Measurements from ENCODE around the gene SDC4.

Gene SDC4, protein sequence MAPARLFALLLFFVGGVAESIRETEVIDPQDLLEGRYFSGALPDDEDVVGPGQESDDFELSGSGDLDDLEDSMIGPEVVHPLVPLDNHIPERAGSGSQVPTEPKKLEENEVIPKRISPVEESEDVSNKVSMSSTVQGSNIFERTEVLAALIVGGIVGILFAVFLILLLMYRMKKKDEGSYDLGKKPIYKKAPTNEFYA

DNA sequence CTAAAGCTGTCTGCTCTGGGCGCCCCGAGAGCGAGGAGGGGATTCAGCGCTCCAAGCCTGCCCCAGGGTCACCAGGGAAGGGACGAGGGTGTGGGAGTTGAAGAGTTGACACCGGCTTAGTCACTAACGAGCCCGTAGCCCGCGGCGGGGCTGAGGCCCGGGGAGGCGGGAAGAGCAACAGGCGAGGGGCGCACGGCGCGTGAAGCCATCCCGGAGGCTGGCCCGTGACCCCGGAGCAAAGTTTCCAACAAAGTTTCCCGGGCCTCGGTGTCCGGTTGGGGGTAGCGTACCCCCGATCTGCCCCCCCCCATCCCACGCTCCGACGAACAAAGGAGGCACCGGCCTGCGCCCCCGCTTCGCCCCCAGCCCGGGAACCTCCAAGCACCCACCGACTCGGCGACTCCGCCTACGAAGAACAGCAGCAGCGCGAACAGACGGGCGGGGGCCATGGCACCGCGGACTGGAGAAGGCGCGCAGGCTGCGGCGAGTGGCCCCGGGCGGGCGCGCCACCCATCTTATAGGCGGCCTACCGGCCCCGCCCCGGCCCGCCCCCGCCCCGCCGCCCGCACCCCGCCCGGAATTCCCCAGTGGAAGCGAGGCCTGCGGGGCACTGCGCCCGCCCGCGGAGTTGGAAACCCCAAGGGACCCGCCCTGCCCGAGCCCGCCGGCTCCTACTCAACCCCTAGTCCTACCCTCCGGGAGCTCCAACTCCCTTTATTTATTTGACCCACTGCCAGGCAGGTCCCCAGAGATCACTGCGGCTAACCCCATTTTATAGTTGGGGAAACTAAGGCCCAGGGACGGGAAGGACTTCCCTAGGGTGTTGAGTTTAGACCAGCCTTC lies at the start of gene SDC4:
SDC4 (minus strand) TSS at position 489 of the 843 bp plus-strand sequence; CDS start at position 449, 40 bp downstream.
- no peak for DNase-seq

DNA sequence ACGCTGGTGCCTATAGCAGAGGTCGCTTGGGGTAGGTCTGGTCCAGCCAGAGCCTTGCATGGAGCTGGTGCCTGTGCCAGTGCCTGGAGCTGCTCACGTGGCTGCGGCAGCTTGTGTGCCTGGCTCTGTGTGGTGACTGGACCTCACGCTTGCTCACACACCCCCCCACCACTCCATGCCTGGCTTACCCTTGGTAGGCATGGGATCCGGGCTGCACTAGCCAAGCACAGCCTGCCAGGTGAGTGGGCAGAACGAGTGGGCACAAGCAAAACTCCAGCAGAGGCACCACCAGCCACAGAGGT lies 46.8 kb upstream of the SDC4 start:
- no peak for DNase-seq

DNA sequence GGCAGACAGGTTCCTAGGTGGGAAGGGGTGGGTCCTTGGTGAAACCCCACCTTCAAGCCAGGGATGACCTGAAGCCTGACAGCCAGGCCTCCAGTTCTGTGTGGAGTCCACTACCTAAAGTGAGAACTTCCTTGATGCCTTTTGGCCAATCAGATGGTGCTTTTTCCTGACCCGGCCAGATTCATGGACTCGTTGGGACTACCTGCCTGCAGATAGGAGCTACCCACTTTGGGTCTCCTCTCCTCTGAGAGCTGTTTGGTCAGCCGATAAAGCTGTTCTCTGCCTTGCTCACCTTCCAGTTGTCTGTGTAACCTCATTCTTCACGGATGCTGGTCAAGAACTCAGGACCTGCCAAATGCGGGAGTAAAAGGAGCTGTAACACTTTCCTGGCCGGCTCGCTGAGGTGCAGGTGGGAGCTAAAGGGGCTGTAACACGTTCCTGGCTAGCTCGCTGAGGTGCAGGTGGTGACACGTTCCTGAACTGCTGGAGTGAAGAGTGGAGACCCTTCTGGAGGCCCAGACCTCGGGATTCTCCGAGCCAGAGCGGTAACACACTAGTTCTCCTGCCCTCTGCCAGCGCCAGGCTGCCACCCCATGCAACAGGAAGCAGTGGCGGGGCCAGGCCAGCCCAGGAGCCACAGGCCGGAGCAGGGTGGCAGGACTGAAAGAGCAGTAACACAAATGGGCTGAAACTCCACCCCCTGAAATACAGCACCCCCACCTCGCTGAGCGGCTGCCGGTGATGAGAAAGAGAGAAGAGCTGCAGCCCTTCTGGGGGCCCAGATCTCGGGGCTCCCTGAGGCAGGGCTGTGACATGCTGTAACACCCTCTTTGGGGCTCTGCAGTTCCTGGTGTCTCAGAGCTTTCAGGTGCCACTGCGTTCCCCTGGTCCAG lies 46.2 kb upstream of the SDC4 start:
- no peak for DNase-seq

DNA sequence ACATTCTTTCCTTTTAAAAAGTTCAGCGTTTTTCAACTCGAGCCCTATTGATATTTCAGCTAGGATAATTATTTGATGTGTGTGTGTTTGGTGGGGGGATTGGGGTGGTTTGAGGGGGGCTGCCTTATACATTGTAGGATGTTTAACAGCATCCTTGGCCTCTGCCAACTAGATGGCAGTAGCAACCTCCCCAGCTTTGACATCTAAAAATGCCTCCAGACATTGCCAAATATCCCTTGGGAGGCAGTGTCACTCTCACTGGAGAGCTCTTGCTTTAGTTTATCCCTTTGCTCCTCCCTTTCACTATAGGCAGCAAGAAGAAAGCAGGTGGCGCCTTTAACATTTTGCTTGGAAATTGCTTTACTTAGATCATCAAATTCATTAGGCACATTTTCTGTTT lies 44.5 kb upstream of the SDC4 start:
- no peak for DNase-seq

DNA sequence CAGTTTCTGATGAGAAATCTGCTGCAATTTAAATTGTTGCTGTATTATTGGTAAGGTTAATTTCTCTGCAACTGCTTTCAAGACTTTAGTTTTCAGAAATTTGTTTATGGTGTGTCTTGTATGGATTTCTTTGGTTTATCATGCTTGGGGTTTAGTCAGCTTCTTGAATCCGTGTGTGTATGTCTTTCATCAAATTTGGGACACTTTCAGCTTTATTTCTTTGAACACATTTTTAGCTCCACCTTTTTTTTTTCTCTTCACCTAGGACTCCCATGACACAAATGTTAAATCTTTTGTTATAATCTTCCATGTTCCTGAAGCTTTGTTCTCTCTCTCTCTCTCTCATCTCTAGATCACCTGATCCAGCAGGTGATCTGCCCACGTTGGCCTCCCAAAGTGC lies 43.3 kb upstream of the SDC4 start:
- DNase-seq, result no peak

DNA sequence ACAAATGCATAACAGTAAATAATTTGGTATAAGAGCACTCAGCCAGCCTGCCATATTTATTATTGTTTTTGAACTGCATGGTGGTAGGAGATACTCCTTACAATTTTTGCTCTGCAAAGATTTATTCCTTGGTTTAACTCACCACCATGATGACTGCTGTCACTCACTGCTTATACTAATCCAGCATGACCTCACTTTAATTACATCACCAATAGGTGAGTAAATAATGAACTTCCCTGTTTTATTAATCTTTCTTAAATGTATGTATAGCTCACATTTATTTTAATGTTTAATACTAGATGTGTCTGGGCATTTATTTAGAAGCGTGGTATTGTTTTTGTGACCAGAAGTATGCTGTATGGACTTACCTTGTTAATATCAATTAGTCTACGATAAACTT lies 42.7 kb upstream of the SDC4 start:
- no peak for DNase-seq

DNA sequence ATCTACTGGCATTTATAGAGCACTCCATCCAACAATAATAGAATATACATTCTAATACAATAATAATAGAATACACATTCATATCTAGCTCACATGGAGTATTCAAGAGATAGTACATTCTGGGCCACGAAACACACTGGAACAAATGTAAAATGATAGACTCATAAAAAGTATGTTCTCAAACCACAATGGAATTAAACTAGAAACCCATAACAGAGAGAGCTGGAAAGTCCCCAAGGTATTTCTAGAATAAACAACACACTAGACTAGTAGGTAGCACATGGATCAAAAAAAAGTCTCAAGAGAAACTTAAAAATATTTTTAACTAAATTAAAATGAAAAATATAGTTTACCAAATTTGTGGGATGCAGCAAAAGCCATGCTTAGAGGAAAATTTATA lies 39.0 kb upstream of the SDC4 start:
- no peak for DNase-seq

DNA sequence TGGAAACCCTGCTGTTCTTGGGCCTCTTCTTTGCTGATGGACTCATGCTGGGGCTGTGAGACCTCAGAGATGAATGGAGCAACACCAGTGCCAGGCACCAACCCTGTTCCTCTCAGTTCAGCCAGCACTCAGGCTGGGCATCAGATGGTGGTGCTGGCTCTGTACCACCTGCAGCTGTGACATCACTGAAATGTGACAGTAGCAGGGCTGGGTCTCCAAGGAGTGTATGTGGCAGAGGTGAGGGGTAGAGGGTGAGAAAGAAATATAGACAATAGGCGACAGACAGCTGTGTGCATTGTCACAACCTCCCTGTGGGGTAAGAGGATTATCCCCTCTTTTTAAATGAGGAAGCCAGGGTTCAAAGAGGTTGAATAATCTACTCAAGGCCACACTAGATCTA lies 30.0 kb upstream of the SDC4 start, which contains the start of gene TP53TG5:
TP53TG5 (minus strand) TSS at position 135 of the 400 bp plus-strand sequence; CDS start at position 46, 89 bp downstream.
- no peak for DNase-seq

DNA sequence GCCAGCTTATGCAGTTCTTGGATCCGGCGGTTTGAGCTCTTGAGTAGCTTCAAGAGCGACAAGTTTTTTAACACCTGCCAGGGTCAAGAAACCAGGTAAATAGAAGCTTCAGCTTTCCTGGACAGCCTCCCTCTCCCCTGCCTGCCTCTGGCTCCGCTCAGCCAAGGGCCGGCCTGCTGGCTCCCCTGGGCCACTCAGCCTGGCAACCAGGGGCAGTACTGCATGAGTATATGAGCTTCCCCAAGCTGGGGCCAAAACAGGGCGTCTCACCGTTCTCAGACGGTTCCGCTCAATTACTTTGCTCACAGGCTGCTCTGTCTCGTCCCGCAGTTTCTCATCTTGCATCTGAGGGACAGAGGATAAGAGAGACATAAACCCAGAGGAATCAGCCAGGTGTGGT lies 29.0 kb upstream of the SDC4 start:
- no peak for DNase-seq

DNA sequence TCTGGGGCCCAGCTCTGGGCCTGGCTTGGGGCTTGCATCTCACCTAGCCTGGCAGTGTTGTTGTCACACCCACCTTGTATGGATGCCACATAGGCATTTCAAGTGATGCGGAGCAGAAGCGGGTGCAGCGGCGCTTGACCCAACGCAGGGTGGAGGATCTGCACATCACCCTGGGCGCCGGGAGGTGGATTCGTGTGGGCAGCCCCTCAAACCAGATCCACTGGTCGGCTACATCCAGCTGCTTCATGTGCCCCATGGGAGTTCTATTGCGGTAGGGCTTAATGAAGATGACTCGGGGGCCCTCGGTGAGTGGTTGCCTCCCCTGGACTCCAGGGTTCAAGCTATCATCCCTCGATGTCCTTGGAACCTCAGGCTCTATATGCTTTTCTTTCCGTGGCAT lies 26.7 kb upstream of the SDC4 start:
- no peak for DNase-seq

DNA sequence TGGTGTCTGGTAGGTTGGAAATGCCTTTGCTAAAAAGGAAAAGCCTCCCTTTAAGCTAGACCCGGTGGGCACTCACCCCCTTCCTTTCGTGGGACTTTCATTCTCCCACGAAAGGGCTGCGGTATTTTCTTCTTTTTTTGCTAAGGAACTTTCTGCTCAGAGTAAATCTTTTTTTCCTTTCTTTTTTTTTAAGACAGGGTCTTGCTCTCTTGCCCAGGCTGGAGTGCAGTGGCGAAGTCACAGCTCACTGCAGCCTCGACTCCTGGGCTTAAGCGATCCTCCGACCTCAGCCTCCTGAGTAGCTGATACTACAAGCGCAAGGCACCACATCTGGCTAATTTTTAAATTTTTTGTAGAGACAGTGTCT lies 25.9 kb upstream of the SDC4 start:
- DNase-seq, result no peak

DNA sequence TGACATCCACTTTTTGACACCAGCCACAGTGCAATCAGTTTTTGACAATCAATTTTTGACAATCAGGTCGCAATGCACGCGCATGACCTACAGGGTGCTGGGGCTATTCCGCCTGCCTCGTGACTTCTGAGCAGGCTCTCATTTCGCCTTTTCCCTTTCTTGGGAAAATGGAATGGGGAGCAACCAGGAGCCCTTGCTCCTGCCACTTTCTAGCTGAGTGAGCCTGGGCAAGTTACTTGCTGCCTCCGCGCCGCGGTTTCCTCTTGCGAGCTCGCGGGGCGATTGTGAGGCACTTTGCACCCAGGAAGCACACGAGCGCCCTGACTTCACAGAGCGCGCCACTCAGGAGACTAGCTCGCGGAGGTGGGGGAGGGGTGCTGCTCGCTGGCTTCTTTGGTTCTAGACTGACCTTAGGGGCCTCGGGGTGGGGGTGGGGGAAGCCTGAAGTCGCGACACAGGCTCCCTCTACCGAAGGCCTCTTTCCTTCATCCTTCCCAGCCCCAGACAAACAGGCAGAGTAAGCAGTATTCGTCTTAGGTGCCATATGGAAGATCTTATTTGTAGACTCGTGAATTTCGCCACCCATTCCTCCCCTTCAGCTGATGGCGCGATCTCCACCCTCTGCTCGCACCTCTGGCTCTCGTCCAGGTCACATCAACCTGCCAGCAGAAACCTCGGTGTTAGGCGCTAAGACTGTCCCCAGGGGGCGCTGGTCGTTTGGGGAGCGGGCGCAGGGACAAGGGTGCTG lies 25.3 kb upstream of the SDC4 start:
- DNase-seq, result peak; percentile 92

DNA sequence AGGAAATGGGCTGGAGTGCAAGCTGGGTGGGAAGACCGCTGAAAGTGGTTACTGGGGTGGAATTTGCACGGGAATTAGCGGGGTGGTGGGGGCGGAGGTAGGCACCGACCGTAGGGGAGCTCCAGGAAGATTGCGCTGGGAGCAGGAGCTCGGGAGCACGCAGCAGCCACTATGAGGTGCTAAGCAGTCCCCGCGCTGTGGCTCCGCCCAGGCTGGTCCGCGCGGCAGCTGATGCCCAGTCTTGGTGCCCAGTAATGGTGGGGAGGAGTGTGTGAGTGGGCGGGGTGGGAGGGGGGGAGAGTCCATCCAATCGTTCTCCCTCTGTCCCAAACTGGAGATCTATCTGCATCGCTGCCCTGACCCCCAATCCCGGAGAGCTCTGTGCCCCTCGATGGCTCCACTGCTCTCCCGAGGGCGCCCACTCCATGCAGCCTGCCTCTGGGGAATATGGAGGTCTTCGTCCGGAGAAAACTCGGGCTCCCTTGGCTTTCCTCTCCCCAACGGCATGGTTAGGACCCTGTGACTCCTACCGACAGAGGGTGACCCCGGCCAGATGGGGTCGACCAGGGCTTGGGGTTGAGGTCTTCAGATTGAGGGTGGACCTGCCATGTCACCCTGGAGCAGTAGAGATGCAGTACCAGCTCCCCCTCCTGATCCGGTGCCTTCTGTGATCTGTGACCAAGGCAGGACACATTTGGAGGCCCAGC lies 24.6 kb upstream of the SDC4 start:
- DNase-seq, result no peak

DNA sequence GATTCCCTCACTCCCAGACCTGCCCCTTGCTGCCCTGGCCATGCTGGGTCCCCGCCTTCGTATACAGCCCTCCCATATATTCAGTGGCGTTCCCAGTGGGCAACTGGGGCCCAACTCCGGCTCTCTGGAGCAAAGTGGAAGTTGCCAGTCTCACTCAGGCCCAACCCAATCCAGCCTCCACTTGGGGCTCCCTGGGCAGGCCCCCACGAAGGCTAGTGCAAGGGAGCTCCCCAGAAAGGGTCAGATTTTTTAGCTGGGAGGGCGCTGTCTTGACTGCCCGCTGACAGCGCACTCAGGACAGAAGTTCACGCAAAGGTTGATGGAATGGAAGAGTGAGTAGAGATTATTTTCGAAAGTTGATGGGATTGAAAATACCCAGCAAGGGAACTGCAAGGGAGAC lies 24.0 kb upstream of the SDC4 start:
- no peak for DNase-seq

DNA sequence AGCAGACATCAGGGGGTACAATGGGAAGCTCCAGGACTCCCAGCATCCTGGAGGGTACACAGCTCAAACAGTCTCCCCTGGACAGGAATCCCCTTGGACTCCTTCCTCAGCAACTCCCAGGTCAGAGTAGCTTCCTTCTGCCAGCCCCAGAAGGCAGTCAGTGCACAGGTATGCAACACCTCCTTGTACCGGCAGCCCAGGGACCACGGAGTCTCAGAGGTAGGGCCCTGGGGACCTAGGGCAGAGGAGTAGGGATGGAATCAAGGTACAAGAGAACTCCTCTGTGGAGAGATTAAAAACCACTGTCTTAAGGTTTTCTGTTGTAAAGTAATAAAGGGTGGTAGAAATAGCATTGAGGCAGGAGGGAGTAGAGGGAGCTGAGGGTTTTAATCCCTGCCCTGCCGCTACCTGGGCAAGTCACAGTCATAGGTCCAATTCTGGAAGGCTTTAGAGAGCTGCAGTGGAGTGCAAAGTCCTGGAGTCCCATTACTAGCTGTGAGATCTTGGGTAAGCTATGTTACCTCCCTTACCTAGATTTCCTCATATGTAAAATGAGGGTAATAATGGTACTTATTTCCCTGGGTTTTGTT lies 22.4 kb upstream of the SDC4 start:
- DNase-seq, result no peak

DNA sequence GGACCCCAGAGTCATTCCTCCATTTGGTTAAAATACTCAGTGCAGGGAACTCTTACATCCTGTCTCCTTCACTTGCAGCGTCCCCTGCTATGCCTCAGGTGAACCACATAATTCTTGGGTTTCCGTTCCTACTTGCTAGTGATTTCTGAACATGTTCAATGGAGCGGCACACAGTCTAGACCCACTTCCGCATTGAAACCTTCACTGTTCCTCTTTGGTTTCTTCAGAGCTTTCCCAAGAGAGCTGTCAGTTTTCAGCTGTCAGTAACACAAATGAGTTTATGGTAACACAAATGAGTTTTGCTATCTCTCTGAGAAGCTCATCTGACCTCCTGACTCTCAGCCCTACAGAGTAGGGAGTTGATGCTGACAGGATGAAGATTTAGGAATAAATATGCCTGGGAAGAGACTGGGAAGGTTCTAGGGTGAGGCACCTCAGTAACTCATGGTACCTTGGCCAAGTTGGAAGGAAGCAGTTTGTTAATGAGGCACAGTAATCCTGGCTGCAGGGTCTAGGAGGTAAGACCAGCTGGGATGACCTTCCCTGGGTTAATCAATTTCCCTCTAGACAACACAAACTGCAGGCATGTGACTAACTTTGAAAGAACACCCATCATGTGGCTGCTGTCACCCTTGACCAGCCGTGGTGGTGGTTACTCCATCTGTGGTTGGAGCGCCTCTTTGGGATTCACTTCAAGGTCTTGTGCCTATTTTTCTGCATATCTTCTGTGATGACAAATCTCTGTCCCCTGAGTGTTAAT lies 20.2 kb upstream of the SDC4 start:
- no peak for DNase-seq

DNA sequence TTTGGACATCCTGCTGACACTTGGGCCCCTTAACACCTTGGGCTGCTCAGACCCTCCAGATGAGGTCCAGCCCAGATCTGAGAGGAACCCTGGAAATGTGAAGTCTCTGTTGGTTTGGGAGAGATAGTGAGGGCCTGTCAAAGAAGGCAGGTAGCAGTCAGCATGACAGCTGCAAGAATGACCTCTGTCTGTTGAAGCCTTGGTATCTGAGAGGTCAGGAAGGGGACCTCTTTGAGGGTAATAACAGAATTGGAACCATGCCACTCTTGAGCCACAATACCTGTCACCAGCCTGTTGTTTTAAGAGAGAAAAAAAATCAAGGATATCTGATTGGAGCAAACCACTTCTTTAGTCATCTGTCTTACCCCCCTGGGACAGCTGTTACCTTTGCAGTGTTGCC lies 18.9 kb upstream of the SDC4 start:
- DNase-seq, result no peak

DNA sequence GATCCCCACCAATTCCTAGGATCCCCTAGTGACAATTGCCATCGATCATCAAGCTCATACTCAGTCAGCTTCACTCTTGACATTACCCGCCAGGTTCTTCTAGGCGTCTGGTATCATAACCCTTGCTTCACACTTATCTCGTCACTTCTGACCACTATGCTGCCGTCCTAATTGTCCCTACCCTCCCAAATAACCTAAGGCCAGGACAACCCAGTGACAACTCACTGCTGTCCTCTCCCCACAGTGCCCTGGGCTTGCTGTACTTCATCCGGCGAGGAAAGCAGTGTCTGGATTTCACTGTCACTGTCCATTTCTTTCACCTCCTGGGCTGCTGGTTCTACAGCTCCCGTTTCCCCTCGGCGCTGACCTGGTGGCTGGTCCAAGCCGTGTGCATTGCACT lies 18.4 kb upstream of the SDC4 start:
- DNase-seq, result no peak

DNA sequence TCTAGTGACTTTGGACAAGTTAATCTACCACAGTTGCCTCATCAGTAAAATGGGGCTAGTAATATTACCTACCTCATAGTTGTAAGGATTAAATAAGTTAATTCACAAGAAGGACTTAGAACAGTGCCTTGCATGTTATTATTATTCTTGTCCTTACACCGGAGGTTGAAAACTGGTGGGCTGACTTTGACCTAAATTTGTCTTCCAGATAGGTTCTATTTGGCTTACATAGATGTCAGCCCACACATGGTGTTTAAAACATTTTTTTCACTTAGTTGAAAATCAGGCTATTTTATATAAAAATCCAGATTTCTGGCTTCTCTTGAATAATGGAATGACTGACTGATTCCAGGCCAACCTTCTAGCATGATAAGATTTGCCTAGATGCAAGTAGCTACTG lies 18.0 kb upstream of the SDC4 start:
- DNase-seq, result no peak

DNA sequence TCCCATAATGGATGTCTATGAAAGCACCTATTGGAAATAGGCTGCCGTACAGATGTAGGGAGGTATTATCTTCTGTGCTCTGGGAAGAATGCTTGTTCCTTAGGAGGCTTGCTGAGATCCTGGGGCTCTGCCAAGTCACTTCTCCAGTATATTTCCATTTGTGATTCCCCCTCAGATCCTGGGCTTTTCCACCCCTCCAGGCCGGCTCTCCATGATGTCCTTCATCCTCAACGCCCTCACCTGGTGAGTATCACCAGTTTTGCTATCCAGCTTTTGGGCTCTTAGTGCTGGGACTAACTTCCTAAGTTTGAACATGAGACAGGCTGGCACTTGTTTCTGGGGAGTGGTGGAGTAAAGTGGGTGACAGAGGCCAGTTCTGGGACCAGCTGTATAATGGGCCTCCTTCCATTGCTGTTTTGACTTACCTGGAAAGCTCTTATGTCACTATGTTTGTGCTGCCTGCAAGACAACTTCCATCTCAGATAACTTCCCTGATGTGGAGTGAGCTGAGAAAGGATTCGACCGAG lies 17.3 kb upstream of the SDC4 start:
- DNase-seq, result no peak
